Measurements from ENCODE around the gene HDAC11.
"Not testable (repeated sequence)": the region's sequence is repeated elsewhere in the genome, so short reads cannot be mapped to it uniquely, and the experiment has no call there.

HDAC11 gene, protein sequence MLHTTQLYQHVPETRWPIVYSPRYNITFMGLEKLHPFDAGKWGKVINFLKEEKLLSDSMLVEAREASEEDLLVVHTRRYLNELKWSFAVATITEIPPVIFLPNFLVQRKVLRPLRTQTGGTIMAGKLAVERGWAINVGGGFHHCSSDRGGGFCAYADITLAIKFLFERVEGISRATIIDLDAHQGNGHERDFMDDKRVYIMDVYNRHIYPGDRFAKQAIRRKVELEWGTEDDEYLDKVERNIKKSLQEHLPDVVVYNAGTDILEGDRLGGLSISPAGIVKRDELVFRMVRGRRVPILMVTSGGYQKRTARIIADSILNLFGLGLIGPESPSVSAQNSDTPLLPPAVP

DNA sequence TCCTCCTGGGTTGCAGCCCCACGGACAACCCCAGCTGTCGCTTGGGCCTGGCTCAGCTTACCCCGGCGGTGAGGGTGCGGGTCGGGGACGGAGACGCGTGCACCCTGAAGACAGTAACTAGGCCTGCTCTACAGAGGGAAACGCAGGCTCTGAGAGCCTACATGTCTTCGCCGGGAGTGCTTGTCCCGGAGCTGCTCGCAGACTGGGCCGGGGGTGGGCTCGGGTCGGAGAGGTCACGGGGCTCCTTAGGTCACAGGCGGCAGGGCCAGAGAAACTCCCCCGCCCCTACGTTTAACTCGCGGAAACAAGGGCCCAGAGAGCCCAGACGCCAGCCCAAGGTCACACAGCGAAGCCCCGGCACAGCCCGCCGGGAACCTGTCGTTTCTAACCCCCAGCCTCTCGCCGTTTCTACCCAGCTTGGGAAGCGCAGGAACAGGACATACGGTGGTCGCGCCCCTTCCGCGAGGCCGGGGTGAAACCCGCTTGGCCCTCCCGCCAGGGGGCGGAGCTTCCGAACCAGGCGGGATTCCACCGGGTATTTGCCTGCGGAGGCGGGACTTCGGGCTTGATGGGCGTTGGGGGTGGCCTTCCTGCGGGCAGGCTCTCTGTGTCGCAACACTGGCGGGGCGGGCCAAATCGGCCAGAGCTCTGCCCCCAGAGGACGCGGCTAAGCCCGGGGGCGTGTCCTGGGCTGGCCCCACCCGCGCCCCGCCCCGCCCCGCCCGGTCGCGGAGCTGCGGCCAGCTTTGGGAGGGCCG lies at the start of gene HDAC11:
Gene HDAC11, plus strand, starts transcription at position 725 of the 758 bp plus-strand sequence. CDS start 42 bp downstream, outside the sequence.
- peak within 1 kb of the TSS; percentile 83 for H3K27ac ChIP-seq
- peak; percentile 69 for TF ChIP-seq ZFX (IDR thresholded peaks at IDR 0.05)
- TF ChIP-seq, protein P1, sequence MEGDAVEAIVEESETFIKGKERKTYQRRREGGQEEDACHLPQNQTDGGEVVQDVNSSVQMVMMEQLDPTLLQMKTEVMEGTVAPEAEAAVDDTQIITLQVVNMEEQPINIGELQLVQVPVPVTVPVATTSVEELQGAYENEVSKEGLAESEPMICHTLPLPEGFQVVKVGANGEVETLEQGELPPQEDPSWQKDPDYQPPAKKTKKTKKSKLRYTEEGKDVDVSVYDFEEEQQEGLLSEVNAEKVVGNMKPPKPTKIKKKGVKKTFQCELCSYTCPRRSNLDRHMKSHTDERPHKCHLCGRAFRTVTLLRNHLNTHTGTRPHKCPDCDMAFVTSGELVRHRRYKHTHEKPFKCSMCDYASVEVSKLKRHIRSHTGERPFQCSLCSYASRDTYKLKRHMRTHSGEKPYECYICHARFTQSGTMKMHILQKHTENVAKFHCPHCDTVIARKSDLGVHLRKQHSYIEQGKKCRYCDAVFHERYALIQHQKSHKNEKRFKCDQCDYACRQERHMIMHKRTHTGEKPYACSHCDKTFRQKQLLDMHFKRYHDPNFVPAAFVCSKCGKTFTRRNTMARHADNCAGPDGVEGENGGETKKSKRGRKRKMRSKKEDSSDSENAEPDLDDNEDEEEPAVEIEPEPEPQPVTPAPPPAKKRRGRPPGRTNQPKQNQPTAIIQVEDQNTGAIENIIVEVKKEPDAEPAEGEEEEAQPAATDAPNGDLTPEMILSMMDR (conservative IDR thresholded peaks at IDR 0.05), result no peak

DNA sequence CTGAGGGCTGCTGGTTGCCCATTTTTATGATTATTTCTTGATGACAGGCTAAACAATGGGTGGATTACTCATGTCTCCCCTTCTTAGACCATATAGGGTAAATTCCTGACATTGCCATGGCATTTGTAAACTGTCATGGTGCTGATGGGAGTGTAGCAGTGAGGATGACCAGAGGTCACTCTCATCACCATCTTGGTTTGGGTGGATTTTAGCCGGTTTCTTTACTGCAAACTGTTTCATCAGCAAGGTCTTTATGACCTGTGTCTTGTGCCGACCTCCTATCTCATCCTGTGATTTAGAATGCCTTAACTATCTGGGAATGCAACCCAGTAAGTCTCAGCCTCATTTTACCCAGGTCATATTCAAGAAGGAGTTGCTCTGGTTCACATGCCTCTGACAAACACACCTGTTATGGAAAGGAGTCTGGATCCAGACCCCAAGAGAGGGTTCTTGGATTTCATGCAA lies 49.7 kb upstream of the HDAC11 start:
- not testable (repeated sequence) for H3K27ac ChIP-seq

DNA sequence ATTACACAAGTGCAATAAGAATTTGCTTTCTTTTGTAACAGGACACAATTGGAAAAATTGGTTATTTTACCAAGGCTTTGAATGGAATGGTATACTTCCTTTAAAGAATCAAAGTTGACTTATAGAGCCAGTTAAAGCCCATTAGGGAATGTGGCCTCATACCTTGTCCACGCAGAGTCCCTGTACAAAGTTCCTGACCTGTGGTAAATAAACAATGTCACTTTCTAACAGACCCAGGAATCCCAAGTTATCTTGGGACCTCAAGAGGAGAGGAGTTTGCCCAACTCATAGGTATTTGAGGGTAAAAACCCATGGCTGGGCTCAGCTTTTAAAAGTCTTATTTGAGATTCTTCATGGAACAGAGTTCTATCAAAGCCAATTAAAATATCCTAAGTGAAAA lies 48.0 kb upstream of the HDAC11 start:
- no peak for TF ChIP-seq ZFX (IDR thresholded peaks at IDR 0.05)
- TF ChIP-seq, protein P1 (conservative IDR thresholded peaks at IDR 0.05), result no peak
- no peak overlapping the region for H3K27ac ChIP-seq

DNA sequence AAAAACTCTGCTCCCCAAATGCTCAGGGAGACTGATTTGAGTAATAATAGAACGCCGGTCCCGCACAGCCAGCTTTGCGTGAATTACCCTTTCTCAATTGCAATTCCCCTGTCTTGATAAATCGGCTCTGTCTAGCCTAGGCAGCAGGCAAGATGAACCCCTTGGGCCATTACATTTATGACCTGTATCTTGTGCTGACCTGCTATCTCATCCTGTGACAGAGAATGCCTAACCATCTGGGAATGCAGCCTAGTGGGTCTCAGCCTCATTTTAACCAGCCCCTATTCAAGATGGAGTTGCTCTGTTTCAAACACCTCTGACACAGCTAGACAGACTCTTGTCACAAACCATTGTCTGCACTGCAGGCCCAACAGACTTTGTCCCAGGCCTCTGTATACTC lies 46.2 kb upstream of the HDAC11 start:
- no peak for TF ChIP-seq ZFX (IDR thresholded peaks at IDR 0.05)
- TF ChIP-seq, protein P1 (conservative IDR thresholded peaks at IDR 0.05), result no peak
- no peak overlapping the region for H3K27ac ChIP-seq

DNA sequence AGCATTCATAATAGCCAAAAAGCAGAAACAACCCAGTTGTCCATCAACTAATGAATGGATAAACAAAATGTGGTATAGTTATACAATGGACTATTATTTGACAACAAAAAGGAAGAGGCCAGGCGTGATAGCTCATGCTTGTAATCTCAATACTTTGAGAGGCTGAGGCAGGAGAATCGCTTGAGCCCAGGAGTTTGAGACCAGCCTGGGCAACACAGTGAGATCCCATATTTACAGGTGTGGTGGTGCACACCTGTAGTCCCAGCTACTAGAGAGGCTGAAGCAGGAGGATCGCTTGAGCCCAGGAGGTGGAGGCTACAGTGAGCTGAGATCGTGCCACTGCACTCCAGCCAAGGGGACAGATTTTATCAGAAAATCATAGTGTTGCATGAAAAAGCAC lies 43.9 kb upstream of the HDAC11 start:
- not testable (repeated sequence) for H3K27ac ChIP-seq

DNA sequence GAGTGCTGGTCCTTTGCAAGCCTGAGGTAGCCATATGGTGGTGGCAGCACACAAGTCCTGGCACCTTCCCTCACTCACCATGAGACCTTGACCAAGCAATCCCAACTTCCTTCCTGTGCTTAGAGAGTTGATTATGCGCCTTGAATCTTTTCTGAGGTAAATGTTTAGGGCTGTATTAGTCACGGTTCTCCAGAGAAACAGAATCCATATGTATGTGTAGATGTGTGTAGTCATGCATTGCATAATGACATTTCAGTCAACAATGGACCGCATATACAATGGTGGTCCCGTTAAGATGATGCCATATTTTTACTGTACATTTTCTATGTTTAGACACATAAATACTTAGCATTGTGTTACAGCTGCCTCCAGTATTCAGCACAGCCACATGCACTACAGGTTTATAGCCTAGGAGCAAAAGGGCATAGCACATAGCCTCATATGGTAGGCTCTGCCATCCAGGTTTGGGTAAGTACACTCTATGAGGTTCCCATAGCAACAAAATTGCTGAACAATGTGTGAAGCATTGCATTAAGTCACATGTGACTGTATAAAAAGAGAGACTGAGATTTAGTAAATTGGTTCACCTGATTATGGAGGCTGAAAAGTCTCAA lies 39.8 kb upstream of the HDAC11 start:
- no peak for TF ChIP-seq ZFX (IDR thresholded peaks at IDR 0.05)
- TF ChIP-seq, protein P1 (conservative IDR thresholded peaks at IDR 0.05), result no peak
- no peak overlapping the region for H3K27ac ChIP-seq

DNA sequence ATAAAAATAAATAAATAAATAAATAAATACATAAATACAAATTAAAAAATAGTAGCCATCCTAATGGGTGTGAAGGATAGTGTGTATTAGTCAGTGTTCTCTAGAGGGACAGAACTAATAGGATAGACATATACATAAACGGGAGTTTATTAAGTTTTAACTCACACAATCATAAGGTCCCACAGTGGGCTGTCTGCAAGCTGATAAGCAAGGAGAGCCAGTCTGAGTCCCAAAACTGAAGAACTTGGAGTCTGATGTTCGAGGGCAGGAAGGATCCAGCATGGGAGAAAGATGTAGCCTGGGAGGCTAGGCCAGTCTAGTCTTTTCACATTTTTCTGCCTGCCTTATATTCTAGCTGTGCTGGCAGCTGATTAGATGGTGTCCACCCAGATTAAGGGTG lies 37.2 kb upstream of the HDAC11 start:
- H3K27ac ChIP-seq, result not testable (repeated sequence)

DNA sequence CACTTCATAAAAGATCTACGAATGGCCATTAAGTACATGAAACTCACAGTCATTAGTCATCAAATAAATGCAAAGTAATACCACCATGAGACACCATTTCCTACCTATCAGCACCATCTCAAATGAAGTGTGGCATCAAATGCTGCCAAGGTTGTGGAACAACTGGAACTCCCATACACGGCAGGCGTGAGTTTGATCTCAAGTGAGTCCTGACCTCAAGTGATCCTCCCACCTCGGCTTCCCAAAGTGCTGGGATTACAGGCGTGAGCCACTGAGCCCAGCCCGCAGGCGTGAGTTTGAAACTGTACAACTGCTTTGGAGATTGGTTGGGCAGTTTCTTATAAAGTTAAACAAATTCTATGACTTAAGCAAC lies 28.8 kb upstream of the HDAC11 start:
- H3K27ac ChIP-seq, result peak overlapping the region; percentile 56
- no peak for TF ChIP-seq ZFX (IDR thresholded peaks at IDR 0.05)
- TF ChIP-seq, protein P1 (conservative IDR thresholded peaks at IDR 0.05), result no peak
